Renal cortical epithelial cell (primary cell): Measurements from ENCODE around the gene PLA2G7. TPM values are rescaled to one million over a fixed set of nuclear protein-coding genes. Genes with fewer than 3 reads are reported as not detected.
"Not testable (repeated sequence)": the region's sequence is repeated elsewhere in the genome, so short reads cannot be mapped to it uniquely, and the experiment has no call there.

Experiments
- DNase-seq: peaks from one replicate; pipeline ENCODE4 v3.0.0-alpha.2; 2011; ENCODE audit warnings: low read depth
- total RNA-seq: library from RNA; depleted of rRNA; stranded (reverse); fragments of >200 nt; gene quantifications from 2 replicates; pipeline ENCODE4 v1.2.3, GENCODE V29; 2014

PLA2G7 gene
- total RNA-seq, 1 donor from 2014 or later, result 0.10 TPM

DNA sequence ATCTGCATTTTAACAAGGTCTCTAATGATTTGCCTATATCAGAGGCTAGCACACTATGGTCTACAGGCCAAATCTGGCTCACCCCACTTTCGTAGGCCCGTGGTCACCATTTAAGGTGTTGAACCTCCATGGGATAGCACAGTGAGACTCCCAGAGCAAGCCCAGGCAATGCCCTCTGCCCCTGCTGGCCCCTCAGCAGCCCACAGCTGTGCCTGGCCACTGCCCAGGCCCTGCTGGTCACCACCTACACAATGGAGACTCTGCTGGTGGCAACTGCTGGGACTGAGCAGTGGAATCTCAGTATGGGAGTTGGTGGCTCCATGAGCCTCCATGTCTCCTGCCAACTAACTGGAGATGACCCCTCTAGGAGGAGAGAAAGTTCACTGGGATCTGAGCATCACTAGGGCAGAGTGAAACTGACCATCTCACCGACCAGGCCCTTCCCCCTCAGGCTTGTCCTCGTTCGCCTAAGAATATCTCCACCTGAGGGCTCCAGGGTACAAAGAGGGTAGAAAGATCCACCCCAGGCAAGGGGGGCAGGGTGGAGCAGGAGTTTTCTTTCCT, 13.8 kb upstream of the PLA2G7 start:
- DNase-seq, result no peak

DNA sequence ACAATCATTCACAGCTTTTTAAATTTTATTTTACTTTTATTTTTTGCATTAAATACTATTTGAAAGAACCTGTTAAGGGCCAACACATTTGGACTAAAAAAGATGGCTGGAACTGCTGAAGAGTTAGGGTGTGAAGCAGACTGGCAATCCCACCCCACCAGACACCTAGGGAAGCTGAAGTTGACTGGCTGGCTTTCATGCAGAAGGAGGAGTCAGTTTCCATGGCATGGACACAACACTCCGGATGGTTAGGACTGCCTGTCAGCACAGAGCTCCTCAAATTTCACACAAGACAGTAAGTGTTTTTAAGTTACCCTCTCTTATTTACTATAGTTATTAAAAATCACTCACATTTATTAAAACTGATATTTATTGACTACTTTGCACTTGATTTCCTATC, 11.5 kb upstream of the PLA2G7 start, which contains the start of gene ANKRD66:
TSS of gene ANKRD66 (plus strand) at position 238 of the 400 bp plus-strand sequence. CDS start 5,016 bp downstream, outside the sequence.
- DNase-seq, result no peak

DNA sequence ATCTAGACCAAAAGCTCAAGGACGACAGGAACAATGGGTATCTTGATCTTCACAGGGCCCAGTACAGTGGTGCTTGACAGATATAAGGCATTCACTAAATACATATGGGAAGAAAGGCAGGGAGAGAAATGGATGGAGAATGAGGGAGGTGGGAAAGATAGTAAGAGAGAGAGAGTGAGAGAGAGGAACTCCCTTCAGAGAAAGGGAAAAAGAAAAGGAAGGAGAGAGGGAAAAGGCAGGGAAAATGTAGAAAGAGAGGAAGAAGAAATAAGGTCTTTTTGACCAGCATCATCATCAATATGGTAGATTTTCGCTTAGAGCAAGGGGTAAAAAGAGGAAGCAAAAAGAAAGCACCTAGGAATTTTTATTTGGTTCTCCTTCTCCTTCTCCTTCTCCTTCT, 10.8 kb upstream of the PLA2G7 start:
- no peak for DNase-seq

DNA sequence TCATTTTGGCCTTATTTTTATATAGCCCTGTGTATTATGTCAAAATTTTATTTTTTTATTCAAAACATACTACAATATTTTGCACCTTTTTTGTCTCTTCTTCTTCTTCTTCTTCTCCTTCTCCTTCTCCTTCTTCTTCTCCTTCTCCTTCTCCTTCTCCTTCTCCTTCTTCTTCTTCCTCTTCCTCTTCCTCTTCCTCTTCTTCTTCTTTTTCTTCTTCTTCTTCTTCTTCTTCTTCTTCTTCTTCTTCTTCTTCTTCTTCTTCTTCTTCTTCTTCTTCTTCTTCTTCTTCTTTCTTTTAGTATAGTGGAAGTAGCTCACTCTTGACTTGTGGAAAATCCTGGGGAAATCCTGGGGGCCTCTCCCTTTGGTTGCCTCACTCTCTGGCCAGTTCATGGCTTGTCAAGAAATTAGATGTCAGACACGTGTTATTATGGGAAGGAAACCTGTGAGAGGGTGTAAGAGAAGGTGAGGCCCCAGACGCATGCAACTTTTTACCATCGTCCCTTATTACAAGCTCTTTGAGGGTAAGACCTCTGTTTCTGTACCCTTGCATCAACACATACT, 9.1 kb upstream of the PLA2G7 start:
- not testable (repeated sequence) for DNase-seq

DNA sequence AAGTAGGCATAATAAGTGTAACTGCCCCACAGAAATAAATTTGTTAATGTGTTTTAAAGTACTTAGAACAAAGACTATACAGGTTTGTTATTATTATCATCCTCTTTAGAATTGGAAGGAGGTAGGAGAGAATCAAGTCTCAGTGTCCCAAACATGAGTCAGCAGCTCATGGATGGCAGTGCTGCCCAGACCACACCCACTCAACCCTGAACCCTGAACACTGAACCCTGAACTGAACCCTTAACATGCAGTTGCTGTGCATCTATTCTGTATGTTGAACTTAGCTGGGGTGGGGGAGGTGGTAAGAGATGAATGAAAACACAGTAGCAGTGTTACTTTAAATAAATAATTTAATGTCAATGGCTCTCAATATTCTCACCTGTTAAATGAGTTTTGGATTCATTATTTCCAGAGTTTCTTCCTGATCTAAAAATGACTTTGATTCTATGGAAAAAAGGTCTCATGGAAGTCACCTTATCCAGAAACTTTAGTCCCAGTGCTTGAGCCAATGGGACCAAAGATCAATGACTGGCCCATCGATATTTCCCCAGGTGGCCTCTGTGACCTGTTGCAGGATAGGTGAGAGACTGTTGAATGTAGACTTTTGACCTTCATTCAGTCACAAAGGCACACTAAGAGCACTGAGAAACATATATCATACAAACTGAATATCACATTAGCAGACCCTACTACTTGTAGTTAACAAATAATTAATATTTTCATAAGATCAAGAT, 8.4 kb upstream of the PLA2G7 start:
- no peak for DNase-seq

DNA sequence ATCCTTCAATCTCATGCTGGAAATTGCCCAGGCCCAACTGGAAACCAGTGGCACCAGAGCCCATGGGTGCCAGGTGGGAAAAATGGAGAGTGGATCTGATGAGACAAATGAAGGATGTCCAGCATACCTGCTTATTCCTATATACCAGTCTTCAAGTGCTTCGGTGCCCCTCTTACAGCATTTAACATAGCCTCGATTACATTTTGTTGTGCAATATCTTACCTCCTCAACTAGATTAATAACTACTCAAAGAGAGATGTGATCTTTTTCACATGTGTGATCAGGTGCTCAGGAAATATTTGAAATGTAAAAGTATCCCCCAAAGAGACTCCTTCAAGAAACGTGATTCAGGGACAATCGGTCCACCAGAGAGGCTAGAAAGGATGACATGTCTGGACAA, 6.7 kb upstream of the PLA2G7 start:
- DNase-seq, result no peak

DNA sequence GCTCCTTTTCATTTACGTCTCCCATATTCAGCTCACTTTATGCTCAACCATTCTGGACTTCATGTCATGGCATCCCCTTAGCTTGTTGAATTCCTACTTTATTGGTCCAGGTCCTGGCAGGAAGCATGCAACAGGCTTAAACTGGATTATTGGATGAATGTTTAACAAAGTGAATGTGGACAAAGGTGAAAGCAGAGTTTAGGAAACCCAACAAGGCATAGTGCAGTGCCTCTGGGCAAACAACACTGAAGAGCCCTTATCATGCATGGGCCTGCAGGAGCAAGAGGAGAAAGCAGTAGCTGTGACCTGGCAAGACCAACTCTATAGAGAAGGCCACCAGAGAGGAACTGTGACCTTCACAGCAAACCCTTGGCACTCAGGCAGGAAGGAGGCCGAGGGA, 6.3 kb upstream of the PLA2G7 start:
- peak; percentile 36 for DNase-seq

DNA sequence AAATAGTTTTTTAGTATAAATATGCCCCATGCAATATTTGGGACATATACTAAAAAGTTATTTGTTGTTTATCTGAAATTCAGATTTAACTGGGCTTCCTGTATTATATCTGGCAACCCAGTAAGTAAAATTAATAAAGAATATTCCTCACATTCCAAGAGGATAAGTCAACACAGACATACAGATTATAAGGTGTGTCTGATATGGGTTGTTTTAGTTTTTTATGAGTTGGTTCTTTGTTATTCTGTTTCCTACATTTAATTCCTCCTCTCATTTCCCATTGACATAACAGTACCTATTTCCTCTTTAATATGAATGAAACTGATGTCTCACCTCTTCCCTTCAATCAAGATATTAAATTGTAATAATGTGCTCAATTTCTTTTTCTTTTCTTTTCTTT, 1.7 kb upstream of the PLA2G7 start:
- DNase-seq, result no peak

DNA sequence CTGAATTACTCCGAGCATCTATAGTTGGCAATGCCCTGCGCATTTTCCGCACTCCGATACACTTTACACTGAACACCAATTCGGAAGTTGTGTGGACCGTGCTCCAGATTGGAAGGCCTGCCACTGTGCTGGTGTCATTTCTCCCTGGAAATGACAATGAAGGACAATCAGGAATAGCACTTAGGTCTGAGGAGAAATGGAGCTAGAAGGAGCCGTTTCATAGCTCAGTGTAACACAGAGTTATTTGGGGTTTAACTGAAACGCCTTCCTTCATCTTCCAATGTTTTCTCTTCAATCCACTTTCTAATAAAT, 501 bp upstream of the PLA2G7 start:
- DNase-seq, result no peak

DNA sequence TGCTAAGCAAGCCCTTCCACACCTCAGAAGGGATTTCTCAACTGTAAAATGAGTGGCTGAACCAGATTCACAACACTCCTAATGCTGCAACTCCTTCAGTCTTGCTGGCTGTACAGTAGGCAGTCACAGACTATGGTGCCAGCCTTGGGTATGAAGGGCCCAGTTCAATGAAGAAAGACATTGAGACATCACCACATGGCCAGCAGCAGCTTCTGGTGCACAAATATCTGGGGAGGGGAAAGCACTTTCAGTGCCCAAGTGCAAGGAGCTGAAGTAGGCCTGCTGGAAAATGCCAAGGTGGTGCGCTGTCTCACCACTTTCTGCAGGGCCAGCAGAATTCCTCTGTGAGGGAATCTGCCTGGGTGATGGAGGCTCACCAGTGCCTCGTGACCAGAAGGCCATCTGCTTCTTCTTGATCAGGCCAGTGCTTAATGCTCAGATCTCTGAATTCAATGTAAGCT, 1.8 kb downstream of the PLA2G7 start:
- no peak for DNase-seq

DNA sequence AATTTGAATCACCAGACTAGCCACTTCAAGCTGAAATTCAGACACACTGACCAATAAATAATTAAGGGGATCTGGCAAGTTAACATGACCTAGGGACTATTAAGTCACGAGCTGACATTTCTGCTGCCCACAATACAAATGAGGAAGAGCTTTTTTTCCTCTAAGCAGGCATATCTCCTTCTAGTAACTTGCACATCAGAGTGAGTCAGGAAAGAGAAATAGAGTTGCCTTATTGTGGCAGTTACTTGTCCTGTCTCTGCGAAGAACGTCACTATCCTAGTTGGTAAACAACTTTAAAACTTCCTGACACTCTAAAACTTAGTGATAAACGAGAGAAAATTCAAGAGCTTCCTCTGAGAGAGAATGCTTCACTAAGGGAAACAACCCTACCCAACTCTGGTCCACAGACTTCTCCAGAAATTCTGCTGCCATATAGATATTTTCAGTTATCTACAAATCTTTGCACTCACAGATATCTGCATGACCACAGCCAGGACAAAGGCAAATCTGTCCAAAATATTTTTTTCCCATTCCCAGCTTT, 4.2 kb downstream of the PLA2G7 start:
- no peak for DNase-seq

DNA sequence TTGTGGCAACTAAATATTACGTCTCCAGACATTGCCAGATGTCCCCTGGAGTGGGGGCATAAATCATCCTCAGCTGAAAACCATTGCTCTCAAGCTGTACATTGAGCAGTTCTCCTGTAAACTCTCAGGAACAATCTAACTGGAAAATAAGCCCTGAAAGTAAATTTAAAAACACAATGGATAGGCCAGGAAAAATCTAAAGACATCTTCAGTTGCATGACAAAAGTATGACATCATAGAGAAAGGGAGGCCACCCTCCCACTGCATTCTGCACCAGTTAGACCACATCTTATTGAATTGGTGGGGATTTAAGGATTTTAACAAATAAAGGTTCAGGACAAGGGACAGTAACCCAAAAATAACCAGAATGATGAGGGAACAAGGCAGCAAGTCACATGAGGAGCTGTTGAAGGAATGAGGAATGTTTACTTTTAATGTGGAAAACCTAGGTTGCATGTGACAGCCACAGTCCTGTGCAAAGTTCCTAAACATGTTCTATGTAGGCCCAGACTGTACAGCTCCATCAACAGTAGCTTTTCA, 5.3 kb downstream of the PLA2G7 start:
- no peak for DNase-seq

DNA sequence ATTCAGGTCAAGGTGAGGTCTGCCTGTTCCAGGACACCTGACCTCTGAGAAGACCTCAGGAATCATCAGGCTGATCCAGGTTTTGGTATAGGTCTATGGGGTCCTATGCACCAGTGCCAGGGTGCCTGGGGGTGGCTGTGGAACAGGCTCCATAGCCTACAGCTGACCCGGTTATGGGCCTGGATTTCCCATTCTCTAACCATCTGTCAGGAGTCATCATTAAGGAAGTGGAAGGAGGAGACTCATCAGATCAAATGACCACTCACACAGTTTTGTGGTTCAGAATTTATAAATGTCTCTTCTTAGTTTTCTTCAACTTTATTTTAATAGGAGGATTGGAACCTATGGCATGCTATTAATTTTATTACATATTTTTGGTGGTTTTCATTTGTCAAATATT, 14.8 kb downstream of the PLA2G7 start:
- no peak for DNase-seq

DNA sequence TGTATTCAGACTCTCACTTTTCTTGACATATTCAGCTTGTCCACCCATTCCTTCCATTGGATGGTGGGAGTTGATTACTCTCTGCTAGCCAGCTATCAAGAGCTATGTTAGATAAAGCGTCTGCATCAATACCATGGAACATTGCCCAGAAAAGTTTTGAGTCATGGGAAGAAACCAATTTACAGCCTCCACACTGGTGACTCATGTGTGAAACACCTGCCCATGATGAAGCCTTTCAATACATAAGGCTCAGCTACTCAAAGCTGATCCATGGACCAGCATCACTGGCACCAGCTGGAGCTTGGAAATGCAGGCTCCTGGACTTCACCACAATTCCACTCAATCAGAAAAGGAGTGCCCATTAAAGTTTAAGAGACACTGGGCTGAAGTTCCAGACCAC, 16.1 kb downstream of the PLA2G7 start:
- DNase-seq, result peak; percentile 94

DNA sequence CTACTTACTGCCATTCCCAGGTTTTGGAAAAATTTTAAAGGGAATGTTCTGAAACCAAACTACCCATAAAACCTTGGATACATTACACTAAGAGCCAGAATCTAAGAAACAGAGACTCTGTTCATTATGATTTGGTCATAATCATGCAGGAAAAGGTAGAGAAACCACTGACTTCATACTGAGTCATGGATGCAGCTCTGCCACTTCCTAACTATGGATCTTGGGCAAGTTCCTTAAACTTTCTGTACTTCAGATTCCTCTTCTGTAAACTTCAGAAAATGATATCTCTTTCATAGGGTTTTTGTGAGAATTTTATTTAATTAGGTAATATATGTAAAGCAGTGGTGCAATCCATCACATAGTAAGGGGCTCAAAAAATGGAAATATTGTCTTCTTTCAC, 20.0 kb downstream of the PLA2G7 start:
- DNase-seq, result peak; percentile 43

DNA sequence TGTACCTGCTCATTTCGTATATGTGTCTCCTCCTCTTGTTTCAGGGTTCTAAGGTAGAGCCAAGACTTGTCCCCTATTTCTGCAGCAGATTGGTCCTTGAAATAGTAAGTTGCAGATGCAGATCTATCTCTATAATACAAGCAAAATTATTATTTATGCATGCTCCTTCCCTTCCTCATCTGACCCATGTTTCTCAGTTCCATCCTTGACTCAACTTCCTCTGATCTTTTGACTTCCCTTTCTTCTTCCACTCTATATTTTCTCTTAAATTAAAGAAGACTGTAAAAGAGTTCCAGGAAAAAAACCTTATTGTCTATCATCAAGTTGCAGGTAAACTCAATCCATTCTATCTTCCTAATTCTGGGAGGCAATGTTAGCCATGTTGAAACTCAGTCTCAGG, 23.7 kb downstream of the PLA2G7 start:
- DNase-seq, result no peak

DNA sequence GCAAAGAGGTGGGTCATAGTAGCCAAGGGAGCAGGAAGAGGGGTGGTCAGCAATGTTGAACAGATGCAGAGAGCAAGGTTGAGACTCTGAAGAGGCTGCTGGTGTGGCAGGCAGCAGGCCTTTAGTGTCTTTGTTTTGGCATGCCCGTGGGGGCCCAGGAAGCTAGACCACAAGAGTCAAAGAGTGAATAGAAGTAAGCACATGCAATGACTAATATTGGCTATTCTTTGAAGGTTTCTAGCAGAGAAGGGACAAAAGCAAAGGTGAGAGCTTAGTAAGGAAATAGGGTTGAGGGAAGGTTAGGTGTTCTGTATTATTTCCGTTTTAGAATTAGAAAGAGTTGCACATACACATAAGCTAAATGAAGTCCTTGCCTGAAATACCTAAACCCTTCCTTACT, 28.7 kb downstream of the PLA2G7 start:
- DNase-seq, result no peak

DNA sequence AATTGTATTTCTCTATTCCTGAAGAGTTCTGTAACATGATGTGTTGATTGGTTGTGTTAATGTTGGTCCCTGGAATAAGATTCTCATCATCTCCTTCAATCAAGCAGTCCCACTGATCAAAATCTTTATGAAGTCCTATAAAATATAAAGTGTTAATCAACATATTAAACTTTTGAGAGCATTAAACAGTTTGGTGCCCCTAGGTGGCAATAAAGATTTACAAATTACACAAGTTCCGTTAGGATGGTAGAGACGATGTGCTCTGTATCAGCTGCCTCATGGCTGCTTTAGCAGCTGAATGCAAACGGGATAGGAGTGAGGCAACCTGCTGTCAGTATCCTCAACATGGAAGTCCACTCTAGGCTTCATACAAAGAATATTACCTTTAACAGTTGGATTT, 30.6 kb downstream of the PLA2G7 start:
- peak; percentile 58 for DNase-seq

DNA sequence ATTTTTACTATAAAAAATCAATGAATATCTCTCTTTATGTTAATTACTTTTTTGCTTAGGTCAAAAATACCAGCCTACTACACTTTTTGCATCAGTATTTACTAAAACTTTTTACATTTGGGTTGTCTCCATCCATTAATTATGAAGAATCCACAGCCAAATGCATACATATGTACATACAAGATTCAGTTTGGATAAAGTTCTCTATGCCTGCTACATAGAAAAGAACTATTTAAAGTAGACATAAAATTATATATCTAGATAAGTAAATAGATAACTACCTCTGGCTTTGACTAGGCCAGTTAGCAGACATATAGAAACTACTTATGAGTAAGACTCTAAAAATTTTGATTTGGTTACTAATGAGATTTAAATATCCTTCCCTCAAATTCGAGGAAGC, 35.2 kb downstream of the PLA2G7 start:
- DNase-seq, result no peak

DNA sequence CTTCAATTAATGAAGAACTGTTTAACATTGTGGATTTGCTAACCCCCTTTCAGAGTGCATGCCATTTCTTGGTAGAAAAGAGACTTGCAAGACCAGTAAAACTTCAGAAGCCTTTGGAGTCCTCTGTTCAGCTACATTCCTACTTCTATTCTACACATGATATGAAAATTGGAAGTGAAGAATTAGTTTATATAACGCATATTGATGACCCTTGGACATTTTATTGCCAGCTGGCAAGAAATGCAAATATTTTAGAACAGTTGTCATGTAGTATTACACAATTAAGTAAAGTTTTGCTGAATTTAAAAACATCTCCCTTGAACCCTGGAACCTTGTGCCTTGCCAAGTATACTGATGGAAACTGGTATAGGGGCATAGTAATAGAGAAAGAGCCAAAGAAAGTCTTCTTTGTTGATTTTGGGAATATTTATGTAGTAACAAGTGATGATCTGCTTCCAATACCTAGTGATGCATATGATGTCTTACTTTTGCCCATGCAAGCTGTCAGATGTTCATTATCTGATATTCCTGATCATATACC, 44.2 kb downstream of the PLA2G7 start:
- no peak for DNase-seq

DNA sequence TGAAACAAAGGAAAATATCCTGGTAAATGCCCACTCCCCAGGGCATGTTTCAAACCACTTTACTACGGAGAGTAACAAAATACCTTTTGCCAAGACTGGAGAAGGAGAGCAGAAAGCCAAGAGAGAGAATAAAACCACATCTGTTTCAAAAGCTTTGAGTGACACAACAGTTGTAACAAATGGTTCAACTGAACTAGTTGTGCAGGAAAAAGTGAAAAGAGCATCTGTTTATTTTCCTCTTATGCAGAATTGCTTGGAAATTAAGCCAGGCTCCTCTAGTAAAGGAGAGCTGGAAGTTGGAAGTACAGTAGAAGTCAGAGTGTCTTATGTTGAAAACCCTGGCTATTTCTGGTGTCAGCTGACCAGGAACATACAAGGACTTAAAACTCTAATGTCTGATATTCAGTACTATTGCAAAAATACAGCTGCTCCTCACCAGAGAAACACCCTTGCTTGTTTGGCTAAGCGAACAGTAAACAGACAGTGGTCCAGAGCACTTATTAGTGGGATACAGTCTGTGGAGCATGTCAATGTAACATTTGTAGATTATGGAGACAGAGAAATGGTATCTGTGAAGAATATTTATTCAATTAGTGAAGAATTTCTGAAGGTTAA, 44.9 kb downstream of the PLA2G7 start:
- no peak for DNase-seq

DNA sequence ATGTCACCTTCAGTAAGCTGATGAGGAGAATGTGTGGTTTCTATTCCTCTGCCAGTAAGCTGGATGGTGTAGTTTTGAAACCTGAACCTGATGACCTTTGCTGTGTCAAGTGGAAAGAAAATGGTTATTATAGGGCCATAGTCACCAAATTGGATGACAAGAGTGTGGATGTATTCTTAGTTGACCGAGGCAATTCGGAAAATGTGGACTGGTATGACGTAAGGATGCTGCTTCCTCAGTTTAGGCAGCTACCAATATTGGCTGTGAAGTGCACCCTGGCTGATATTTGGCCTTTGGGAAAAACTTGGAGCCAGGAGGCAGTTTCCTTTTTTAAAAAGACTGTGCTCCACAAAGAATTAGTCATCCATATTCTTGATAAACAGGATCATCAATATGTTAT, 45.5 kb downstream of the PLA2G7 start:
- DNase-seq, result no peak
